ENCODE results near the gene LRIG3.
"Not testable (repeated sequence)": the region's sequence is repeated elsewhere in the genome, so short reads cannot be mapped to it uniquely, and the experiment has no call there.

LRIG3 gene

GRCh38 chr12:58918469-58918844 is 1.8 kb downstream of the LRIG3 start:
- Histone ChIP-seq H3K4me3 (ENCODE audit: low read length) (peak overlapping the region; percentile 77), H3K27ac (ENCODE audit: low read depth, low read length) (no peak overlapping the region), H3K36me3 (ENCODE audit: insufficient read depth, low read length) (peaks cover 7% of the 10 kb centered on the region; the same call in 1 of the 2 replicates), H3K27me3 (ENCODE audit: insufficient read depth, low read length) (peaks cover 15% of the 10 kb centered on the region), H3K9ac (ENCODE audit: low read depth, low read length) (peak overlapping the region; percentile 87; the same call in 1 of the 2 replicates), H3K4me1 (ENCODE audit: insufficient read depth, low read length) (peaks cover 48% of the 10 kb centered on the region), H3K9me3 (ENCODE audit: insufficient read depth, low read depth, low read length) (no peaks in the 10 kb centered on the region)
- 53% methylated on average over 4 of the region's 4 CpGs for WGBS

- H3K9me3 ChIP-seq (ENCODE audit: insufficient read depth, low read depth, low read length) = no peaks in the 10 kb centered on the region
- peaks cover 48% of the 10 kb centered on the region for H3K4me1 ChIP-seq (ENCODE audit: insufficient read depth, low read length)
- peaks cover 12% of the 10 kb centered on the region; the same call in 1 of the 2 replicates for H3K36me3 ChIP-seq (ENCODE audit: insufficient read depth, low read length)
- no peak overlapping the region for H3K27ac ChIP-seq (ENCODE audit: low read depth, low read length)
- WGBS = 66% methylated on average over 5 of the region's 5 CpGs
- peaks cover 15% of the 10 kb centered on the region for H3K27me3 ChIP-seq (ENCODE audit: insufficient read depth, low read length)
- peak overlapping the region; percentile 87; the same call in 1 of the 2 replicates for H3K9ac ChIP-seq (ENCODE audit: low read depth, low read length)
- peak overlapping the region; percentile 77 for H3K4me3 ChIP-seq (ENCODE audit: low read length)
Observed at GRCh38 chr12:58917699-58918468, 2.4 kb downstream of the LRIG3 start.

GRCh38 chr12:58916921-58917511 is 3.3 kb downstream of the LRIG3 start:
- Histone ChIP-seq H3K27me3 (ENCODE audit: insufficient read depth, low read length) (peaks cover 15% of the 10 kb centered on the region), H3K36me3 (ENCODE audit: insufficient read depth, low read length) (peaks cover 18% of the 10 kb centered on the region; the same call in 1 of the 2 replicates), H3K9me3 (ENCODE audit: insufficient read depth, low read depth, low read length) (no peaks in the 10 kb centered on the region), H3K27ac (ENCODE audit: low read depth, low read length) (peak overlapping the region; percentile 5; the same call in 1 of the 2 replicates), H3K4me1 (ENCODE audit: insufficient read depth, low read length) (peaks cover 48% of the 10 kb centered on the region), H3K4me3 (ENCODE audit: low read length) (peak overlapping the region; percentile 77; the same call in 1 of the 2 replicates), H3K9ac (ENCODE audit: low read depth, low read length) (peak overlapping the region; percentile 22; the same call in 1 of the 2 replicates)
- 51% methylated on average over 5 of the region's 6 CpGs for WGBS

- WGBS = 93% methylated on average over 2 of the region's 2 CpGs
- Histone ChIP-seq H3K27me3 (ENCODE audit: insufficient read depth, low read length) (peaks cover 15% of the 10 kb centered on the region), H3K4me1 (ENCODE audit: insufficient read depth, low read length) (peaks cover 48% of the 10 kb centered on the region), H3K4me3 (ENCODE audit: low read length) (peak overlapping the region; percentile 5; the same call in 1 of the 2 replicates), H3K36me3 (ENCODE audit: insufficient read depth, low read length) (peaks cover 24% of the 10 kb centered on the region; the same call in 1 of the 2 replicates), H3K27ac (ENCODE audit: low read depth, low read length) (no peak overlapping the region), H3K9me3 (ENCODE audit: insufficient read depth, low read depth, low read length) (no peaks in the 10 kb centered on the region), H3K9ac (ENCODE audit: low read depth, low read length) (no peak overlapping the region)
Observed at GRCh38 chr12:58916161-58916621, 4.1 kb downstream of the LRIG3 start.

GRCh38 chr12:58915634-58916033 is 4.7 kb downstream of the LRIG3 start:
- H3K4me3 ChIP-seq (ENCODE audit: low read length) = no peak overlapping the region
- 36% methylated on average over 3 of the region's 4 CpGs for WGBS

GRCh38 chr12:58915037-58915436 is 5.3 kb downstream of the LRIG3 start:
- no peak overlapping the region for H3K27ac ChIP-seq (ENCODE audit: low read depth, low read length)
- H3K9ac ChIP-seq (ENCODE audit: low read depth, low read length) = no peak overlapping the region
- peaks cover 24% of the 10 kb centered on the region; the same call in 1 of the 2 replicates for H3K36me3 ChIP-seq (ENCODE audit: insufficient read depth, low read length)
- H3K9me3 ChIP-seq (ENCODE audit: insufficient read depth, low read depth, low read length) = no peaks in the 10 kb centered on the region
- H3K4me1 ChIP-seq (ENCODE audit: insufficient read depth, low read length) = peaks cover 51% of the 10 kb centered on the region
- H3K4me3 ChIP-seq (ENCODE audit: low read length) = no peak overlapping the region
- no CpG with 5 or more reads among the region's 2 CpGs for WGBS
- H3K27me3 ChIP-seq (ENCODE audit: insufficient read depth, low read length) = peaks cover 15% of the 10 kb centered on the region

More at GRCh38 chr12:58915634-58916033, 4.7 kb downstream of the LRIG3 start:
- peaks cover 24% of the 10 kb centered on the region; the same call in 1 of the 2 replicates for H3K36me3 ChIP-seq (ENCODE audit: insufficient read depth, low read length)
- peaks cover 15% of the 10 kb centered on the region for H3K27me3 ChIP-seq (ENCODE audit: insufficient read depth, low read length)
- no peaks in the 10 kb centered on the region for H3K9me3 ChIP-seq (ENCODE audit: insufficient read depth, low read depth, low read length)
- H3K9ac ChIP-seq (ENCODE audit: low read depth, low read length) = 0 out of 2 replicates have a peak overlapping the region, but pooled peaks have one; percentile 1
- peak overlapping the region; percentile 31 for H3K27ac ChIP-seq (ENCODE audit: low read depth, low read length)
- peaks cover 51% of the 10 kb centered on the region for H3K4me1 ChIP-seq (ENCODE audit: insufficient read depth, low read length)

- Histone ChIP-seq H3K4me3 (ENCODE audit: low read length) (no peak overlapping the region), H3K9ac (ENCODE audit: low read depth, low read length) (no peak overlapping the region), H3K4me1 (ENCODE audit: insufficient read depth, low read length) (peaks cover 54% of the 10 kb centered on the region), H3K27me3 (ENCODE audit: insufficient read depth, low read length) (peaks cover 11% of the 10 kb centered on the region), H3K27ac (ENCODE audit: low read depth, low read length) (no peak overlapping the region), H3K9me3 (ENCODE audit: insufficient read depth, low read depth, low read length) (no peaks in the 10 kb centered on the region), H3K36me3 (ENCODE audit: insufficient read depth, low read length) (peaks cover 24% of the 10 kb centered on the region; the same call in 1 of the 2 replicates)
- 100% methylated on average over 2 of the region's 2 CpGs for WGBS
Observed at GRCh38 chr12:58914457-58914856, 5.8 kb downstream of the LRIG3 start.

GRCh38 chr12:58907391-58907790 is 12.9 kb downstream of the LRIG3 start:
- no peak overlapping the region for H3K9ac ChIP-seq (ENCODE audit: low read depth, low read length)
- peaks cover 40% of the 10 kb centered on the region; the same call in 1 of the 2 replicates for H3K36me3 ChIP-seq (ENCODE audit: insufficient read depth, low read length)
- no peak overlapping the region for H3K4me3 ChIP-seq (ENCODE audit: low read length)
- H3K4me1 ChIP-seq (ENCODE audit: insufficient read depth, low read length) = peaks cover 18% of the 10 kb centered on the region; the same call in 1 of the 2 replicates
- H3K27me3 ChIP-seq (ENCODE audit: insufficient read depth, low read length) = no peaks in the 10 kb centered on the region
- H3K27ac ChIP-seq (ENCODE audit: low read depth, low read length) = no peak overlapping the region
- H3K9me3 ChIP-seq (ENCODE audit: insufficient read depth, low read depth, low read length) = no peaks in the 10 kb centered on the region
- 92% methylated on average over 4 of the region's 4 CpGs for WGBS

GRCh38 chr12:58906917-58907316 is 13.4 kb downstream of the LRIG3 start:
- 94% methylated on average over 3 of the region's 3 CpGs for WGBS
- Histone ChIP-seq H3K27ac (ENCODE audit: low read depth, low read length) (no peak overlapping the region), H3K9me3 (ENCODE audit: insufficient read depth, low read depth, low read length) (no peaks in the 10 kb centered on the region), H3K36me3 (ENCODE audit: insufficient read depth, low read length) (peaks cover 39% of the 10 kb centered on the region; the same call in 1 of the 2 replicates), H3K4me1 (ENCODE audit: insufficient read depth, low read length) (peaks cover 18% of the 10 kb centered on the region; the same call in 1 of the 2 replicates), H3K27me3 (ENCODE audit: insufficient read depth, low read length) (no peaks in the 10 kb centered on the region), H3K4me3 (ENCODE audit: low read length) (no peak overlapping the region), H3K9ac (ENCODE audit: low read depth, low read length) (no peak overlapping the region)

GRCh38 chr12:58905422-58905821 is 14.9 kb downstream of the LRIG3 start:
- peaks cover 11% of the 10 kb centered on the region; the same call in 1 of the 2 replicates for H3K4me1 ChIP-seq (ENCODE audit: insufficient read depth, low read length)
- no peaks in the 10 kb centered on the region for H3K9me3 ChIP-seq (ENCODE audit: insufficient read depth, low read depth, low read length)
- H3K27me3 ChIP-seq (ENCODE audit: insufficient read depth, low read length) = no peaks in the 10 kb centered on the region
- 96% methylated on average over 9 of the region's 9 CpGs for WGBS
- peaks cover 33% of the 10 kb centered on the region; the same call in 1 of the 2 replicates for H3K36me3 ChIP-seq (ENCODE audit: insufficient read depth, low read length)
- no peak overlapping the region for H3K9ac ChIP-seq (ENCODE audit: low read depth, low read length)
- no peak overlapping the region for H3K4me3 ChIP-seq (ENCODE audit: low read length)
- H3K27ac ChIP-seq (ENCODE audit: low read depth, low read length) = no peak overlapping the region

- not testable (repeated sequence) for H3K9ac ChIP-seq (ENCODE audit: low read depth, low read length); H3K9me3 ChIP-seq (ENCODE audit: insufficient read depth, low read depth, low read length); H3K27ac ChIP-seq (ENCODE audit: low read depth, low read length); H3K4me1 ChIP-seq (ENCODE audit: insufficient read depth, low read length); H3K27me3 ChIP-seq (ENCODE audit: insufficient read depth, low read length); H3K4me3 ChIP-seq (ENCODE audit: low read length)
- peaks cover 25% of the 10 kb centered on the region; the same call in 1 of the 2 replicates for H3K36me3 ChIP-seq (ENCODE audit: insufficient read depth, low read length)
- WGBS = 88% methylated on average over 1 of the region's 1 CpG
Observed at GRCh38 chr12:58902726-58903125, 17.6 kb downstream of the LRIG3 start.
